ENCODE measurements around the gene TDRD7. TPM values are rescaled to one million over a fixed set of nuclear protein-coding genes. Genes with fewer than 3 reads are reported as not detected.
"Not testable (repeated sequence)": the region's sequence is repeated elsewhere in the genome, so short reads cannot be mapped to it uniquely, and the experiment has no call there.

Gene TDRD7
- total RNA-seq, 1 experiment from 2014 or later, result 22.0 TPM

DNA sequence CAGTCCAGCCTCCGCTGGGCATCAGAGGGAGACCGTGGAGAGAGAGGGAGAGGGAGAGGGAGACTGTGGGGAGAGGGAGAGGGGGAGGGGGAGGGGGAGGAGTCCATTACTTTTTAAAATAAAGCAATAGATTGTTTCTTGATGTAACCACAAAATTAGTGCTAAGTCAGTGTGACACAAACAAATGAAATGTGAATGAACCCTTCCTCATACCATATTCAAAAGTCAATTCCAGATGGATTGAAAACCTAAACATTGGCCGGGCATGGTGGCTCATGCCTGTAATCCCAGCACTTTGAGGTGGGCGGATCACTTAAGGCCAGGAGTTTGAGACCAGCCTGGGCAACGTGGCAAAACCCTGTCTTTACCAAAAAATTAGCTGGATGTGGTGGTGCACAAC, 87.0 kb downstream of the TDRD7 start:
- H3K36me3 ChIP-seq (ENCODE audit: control insufficient read depth, insufficient read depth, low read length); H3K9me3 Mint-ChIP-seq (ENCODE audit: unreplicated experiment); DNase-seq; H3K27me3 ChIP-seq (replicated peaks; ENCODE audit: control insufficient read depth, insufficient read depth, low read length); H3K4me3 ChIP-seq (ENCODE audit: low read depth, low read length); H3K4me1 ChIP-seq; H3K4me1 Mint-ChIP-seq (ENCODE audit: low read depth, unreplicated experiment); H3K27ac Mint-ChIP-seq (ENCODE audit: unreplicated experiment); intact Hi-C loops (cut with micrococcal nuclease; ENCODE audit: unreplicated experiment); H3K4me3 Mint-ChIP-seq (ENCODE audit: unreplicated experiment); H3K9me3 ChIP-seq; BruUV-seq (replicated peaks); POLR2A ChIA-PET: not testable (repeated sequence)
- Mint-ChIP-seq H3K27me3 (ENCODE audit: insufficient read depth, unreplicated experiment) (peaks cover 14% of the 10 kb centered on the region), H3K36me3 (ENCODE audit: insufficient read depth, unreplicated experiment) (peaks cover 13% of the 10 kb centered on the region)
- CTCF ChIA-PET, result interaction anchor here (0.7 kb wide), 1 partner anchor 11 kb away, joined by 7 read pairs; no protein-coding TSS in a partner anchor

DNA sequence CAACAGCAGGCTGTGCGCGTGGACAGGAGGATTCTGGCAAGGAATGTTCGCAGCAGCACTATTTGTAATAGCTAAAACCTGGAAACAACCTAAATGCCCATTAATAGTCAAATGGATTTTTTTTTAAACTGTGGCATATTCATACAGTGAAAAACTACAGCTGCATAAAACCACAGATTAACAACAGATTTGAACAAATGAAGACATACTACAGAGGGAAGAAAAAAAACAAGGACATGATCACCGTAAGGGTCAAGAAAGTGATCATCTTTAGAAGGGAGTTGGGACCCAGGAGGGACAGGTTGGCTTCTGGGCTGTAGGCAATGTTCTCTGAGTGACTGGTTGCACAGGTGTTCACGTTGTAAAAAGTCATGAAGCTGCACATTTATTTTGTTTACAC, 88.4 kb downstream of the TDRD7 start:
- peaks cover 13% of the 10 kb centered on the region for H3K36me3 Mint-ChIP-seq (ENCODE audit: insufficient read depth, unreplicated experiment)
- intact Hi-C loops (cut with micrococcal nuclease; ENCODE audit: unreplicated experiment), result loop anchor here (5.0 to 10.0 kb wide), 2 partner anchors 88 to 95 kb away; partner anchors contain the start of gene TDRD7
- H3K36me3 ChIP-seq (ENCODE audit: control insufficient read depth, insufficient read depth, low read length), result peaks cover 2% of the 10 kb centered on the region; the same call in 1 of the 2 replicates
- peak overlapping the region; percentile 48 for H3K4me3 Mint-ChIP-seq (ENCODE audit: unreplicated experiment)
- no TSS peak for BruUV-seq (replicated peaks)
- TF ChIP-seq, protein P1, sequence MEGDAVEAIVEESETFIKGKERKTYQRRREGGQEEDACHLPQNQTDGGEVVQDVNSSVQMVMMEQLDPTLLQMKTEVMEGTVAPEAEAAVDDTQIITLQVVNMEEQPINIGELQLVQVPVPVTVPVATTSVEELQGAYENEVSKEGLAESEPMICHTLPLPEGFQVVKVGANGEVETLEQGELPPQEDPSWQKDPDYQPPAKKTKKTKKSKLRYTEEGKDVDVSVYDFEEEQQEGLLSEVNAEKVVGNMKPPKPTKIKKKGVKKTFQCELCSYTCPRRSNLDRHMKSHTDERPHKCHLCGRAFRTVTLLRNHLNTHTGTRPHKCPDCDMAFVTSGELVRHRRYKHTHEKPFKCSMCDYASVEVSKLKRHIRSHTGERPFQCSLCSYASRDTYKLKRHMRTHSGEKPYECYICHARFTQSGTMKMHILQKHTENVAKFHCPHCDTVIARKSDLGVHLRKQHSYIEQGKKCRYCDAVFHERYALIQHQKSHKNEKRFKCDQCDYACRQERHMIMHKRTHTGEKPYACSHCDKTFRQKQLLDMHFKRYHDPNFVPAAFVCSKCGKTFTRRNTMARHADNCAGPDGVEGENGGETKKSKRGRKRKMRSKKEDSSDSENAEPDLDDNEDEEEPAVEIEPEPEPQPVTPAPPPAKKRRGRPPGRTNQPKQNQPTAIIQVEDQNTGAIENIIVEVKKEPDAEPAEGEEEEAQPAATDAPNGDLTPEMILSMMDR (IDR thresholded peaks at IDR 0.05; ENCODE audit: insufficient read depth in 1 of 2, low read depth in 1 of 2, low read length in 1 of 2, severe bottlenecking in 1 of 2, unreplicated experiment in 1 of 2), result no peak
- CTCF ChIA-PET, result interaction anchor here (1.9 to 3.5 kb wide), 2 partner anchors 98 to 644 kb away, joined by 11 to 29 read pairs; no protein-coding TSS in a partner anchor
- peaks cover 3% of the 10 kb centered on the region; the same call in 1 of the 2 replicates for H3K27me3 ChIP-seq (replicated peaks; ENCODE audit: control insufficient read depth, insufficient read depth, low read length)
- H3K9me3 ChIP-seq, result no peaks in the 10 kb centered on the region
- no peaks in the 10 kb centered on the region for H3K9me3 Mint-ChIP-seq (ENCODE audit: unreplicated experiment)
- H3K4me3 ChIP-seq (ENCODE audit: low read depth, low read length), result no peak overlapping the region
- H3K27ac Mint-ChIP-seq (ENCODE audit: unreplicated experiment), result no peak overlapping the region
- H3K4me1 ChIP-seq, result no peaks in the 10 kb centered on the region; the same call in 1 of the 2 replicates
- POLR2A ChIA-PET, result interaction anchor here (0.5 kb wide), 1 partner anchor 20 kb away, joined by 4 read pairs; no protein-coding TSS in a partner anchor
- no peak for DNase-seq
- H3K27me3 Mint-ChIP-seq (ENCODE audit: insufficient read depth, unreplicated experiment), result peaks cover 19% of the 10 kb centered on the region
- no peaks in the 10 kb centered on the region for H3K4me1 Mint-ChIP-seq (ENCODE audit: low read depth, unreplicated experiment)

DNA sequence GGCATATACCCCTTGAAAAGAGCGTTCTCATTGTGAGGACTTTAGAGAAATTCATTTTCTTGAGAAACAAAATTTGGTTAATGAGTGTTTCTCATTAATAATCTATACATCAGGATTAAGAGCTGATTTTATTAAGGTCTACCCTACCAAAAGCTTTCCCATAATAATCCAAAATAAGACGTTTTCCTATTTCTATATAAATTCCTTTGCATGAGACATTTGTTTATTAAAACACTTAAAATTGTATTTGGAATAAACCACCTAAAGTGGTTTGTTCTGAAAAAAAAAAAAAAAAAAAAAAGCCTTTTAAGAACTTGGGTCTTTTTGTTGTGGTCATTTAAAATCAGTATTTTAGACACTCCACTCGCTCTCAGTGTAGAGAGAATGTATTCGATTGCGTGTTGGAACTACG, 88.9 kb downstream of the TDRD7 start:
- TF ChIP-seq, protein P1 (IDR thresholded peaks at IDR 0.05; ENCODE audit: insufficient read depth in 1 of 2, low read depth in 1 of 2, low read length in 1 of 2, severe bottlenecking in 1 of 2, unreplicated experiment in 1 of 2), result no peak
- intact Hi-C loops (cut with micrococcal nuclease; ENCODE audit: unreplicated experiment), result loop anchor here (5.0 to 10.0 kb wide), 2 partner anchors 88 to 94 kb away; partner anchors contain the start of gene TDRD7
- no peaks in the 10 kb centered on the region; the same call in 1 of the 2 replicates for H3K4me1 ChIP-seq
- peak overlapping the region; percentile 41 for H3K4me3 ChIP-seq (ENCODE audit: low read depth, low read length)
- DNase-seq, result no peak
- H3K4me1 Mint-ChIP-seq (ENCODE audit: low read depth, unreplicated experiment), result no peaks in the 10 kb centered on the region
- peaks cover 3% of the 10 kb centered on the region; the same call in 1 of the 2 replicates for H3K27me3 ChIP-seq (replicated peaks; ENCODE audit: control insufficient read depth, insufficient read depth, low read length)
- peak overlapping the region; percentile 73 for H3K4me3 Mint-ChIP-seq (ENCODE audit: unreplicated experiment)
- peaks cover 2% of the 10 kb centered on the region; the same call in 1 of the 2 replicates for H3K36me3 ChIP-seq (ENCODE audit: control insufficient read depth, insufficient read depth, low read length)
- no TSS peak for BruUV-seq (replicated peaks)
- no peaks in the 10 kb centered on the region for H3K9me3 ChIP-seq
- H3K9me3 Mint-ChIP-seq (ENCODE audit: unreplicated experiment), result no peaks in the 10 kb centered on the region
- POLR2A ChIA-PET, result no interaction called here
- peaks cover 19% of the 10 kb centered on the region for H3K27me3 Mint-ChIP-seq (ENCODE audit: insufficient read depth, unreplicated experiment)
- CTCF ChIA-PET, result interaction anchor here (0.7 to 3.5 kb wide), 7 partner anchors 10 to 644 kb away, joined by 3 to 29 read pairs (median 4); partner anchors contain the start of genes NCBP1 and TSTD2
- H3K27ac Mint-ChIP-seq (ENCODE audit: unreplicated experiment), result no peak overlapping the region
- peaks cover 13% of the 10 kb centered on the region for H3K36me3 Mint-ChIP-seq (ENCODE audit: insufficient read depth, unreplicated experiment)
